Endothelial cell (in vitro differentiated cells): ENCODE measurements around the gene CNTD1. TPM values are rescaled to one million over a fixed set of nuclear protein-coding genes. Genes with fewer than 3 reads are reported as not detected.

Experiments used
- DNase-seq: peaks from one replicate; pipeline ENCODE4 v3.0.0; 2021; ENCODE audit warnings: low spot score
- H3K27ac Mint-ChIP-seq: one replicate; pipeline ENCODE4 v1.8.0; 2021; ENCODE audit warnings: mixed read lengths, inconsistent platforms; ENCODE audit not compliant: unreplicated experiment
- H3K27me3 Mint-ChIP-seq: one replicate; pipeline ENCODE4 v1.8.0; 2021; ENCODE audit warnings: mild to moderate bottlenecking, moderate library complexity, mixed read lengths, inconsistent platforms; ENCODE audit not compliant: unreplicated experiment
- H3K36me3 Mint-ChIP-seq: one replicate; pipeline ENCODE4 v1.8.0; 2021; ENCODE audit warnings: mild to moderate bottlenecking, low read depth, mixed read lengths, inconsistent platforms; ENCODE audit not compliant: unreplicated experiment
- H3K4me1 Mint-ChIP-seq: one replicate; pipeline ENCODE4 v1.8.0; 2021; ENCODE audit warnings: mild to moderate bottlenecking, mixed read lengths, inconsistent platforms; ENCODE audit not compliant: unreplicated experiment
- H3K4me3 Mint-ChIP-seq: one replicate; pipeline ENCODE4 v1.8.0; 2021; ENCODE audit warnings: mild to moderate bottlenecking, mixed read lengths, inconsistent platforms; ENCODE audit not compliant: unreplicated experiment
- H3K9me3 Mint-ChIP-seq: one replicate; pipeline ENCODE4 v1.8.0; 2021; ENCODE audit warnings: mixed read lengths, inconsistent platforms; ENCODE audit not compliant: unreplicated experiment
- CTCF ChIP-seq: fragments of 200-600 bp; sonication (generic); IDR thresholded peaks from one replicate; pipeline ENCODE4 v1.5.0; 2021; ENCODE audit warnings: antibody characterized with exemption; ENCODE audit not compliant: unreplicated experiment
- total RNA-seq: library from RNA; stranded (reverse); fragmentation: NEBNext Ultra II Directional; extraction: Animal tissue kit (Norgen Biotek cat#: 25700); gene quantifications from one replicate; pipeline ENCODE4 v1.2.1, GENCODE V29; 2021; ENCODE audit not compliant: unreplicated experiment

The CNTD1 gene
- total RNA-seq, 1 donor from 2014 or later: 0.59 TPM

DNA sequence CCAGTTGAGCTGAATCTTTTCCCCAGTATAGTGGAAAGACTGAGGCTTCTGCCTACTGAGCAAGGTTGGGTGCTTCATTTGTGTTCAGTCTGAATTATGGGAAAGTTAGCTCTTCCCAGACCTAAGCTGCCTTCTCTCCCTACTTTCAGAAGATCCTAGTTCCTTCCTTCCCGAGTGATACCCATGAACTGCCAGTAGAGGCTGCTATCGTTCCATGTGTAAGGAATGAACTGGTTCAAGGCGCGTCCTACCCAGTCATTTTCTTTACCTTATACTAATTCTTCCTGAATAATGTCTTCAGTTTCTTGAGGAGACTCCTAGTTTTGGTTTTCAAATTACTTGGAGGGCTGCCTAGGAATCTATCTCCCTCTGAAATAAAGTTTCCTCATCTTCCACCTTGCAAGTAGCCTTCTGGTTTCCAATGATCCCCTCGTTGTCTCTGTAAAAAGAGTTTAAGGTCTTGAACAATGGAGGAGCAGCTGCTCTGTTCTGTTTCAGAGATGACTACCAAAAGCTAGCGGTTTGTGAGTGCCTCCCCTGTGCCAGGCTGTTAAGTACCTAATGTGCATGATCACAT, 44.8 kb downstream of the CNTD1 start:
- H3K4me1 Mint-ChIP-seq: no peaks in the 10 kb centered on the region
- H3K36me3 Mint-ChIP-seq: peaks cover 42% of the 10 kb centered on the region
- peak overlapping the region; percentile 21 for H3K4me3 Mint-ChIP-seq
- peak; percentile 48 for DNase-seq
- no peak overlapping the region for H3K27ac Mint-ChIP-seq
- no peaks in the 10 kb centered on the region for H3K9me3 Mint-ChIP-seq
- no peaks in the 10 kb centered on the region for H3K27me3 Mint-ChIP-seq
- peak; percentile 57 for TF ChIP-seq CTCF

DNA sequence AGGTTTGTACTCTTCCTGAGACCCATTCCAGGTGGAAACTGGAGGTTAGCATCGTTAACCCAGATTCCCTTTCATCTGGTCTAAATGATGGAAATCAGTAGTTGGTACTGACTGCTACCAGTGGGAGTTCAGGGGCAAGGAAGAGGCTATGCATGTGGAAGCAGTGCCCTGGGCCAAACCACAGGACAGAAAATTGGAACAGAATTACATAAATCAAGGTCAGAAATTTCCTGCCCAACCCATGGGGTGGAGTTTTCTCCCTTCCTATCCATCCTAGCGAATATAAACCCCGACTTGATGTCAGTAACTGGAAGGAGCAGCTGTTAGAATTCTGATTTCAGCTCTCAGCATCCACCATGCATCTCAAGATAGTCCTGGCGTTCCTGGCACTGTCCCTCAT, 45.6 kb downstream of the CNTD1 start, which contains the start of gene AOC2:
Gene AOC2, plus strand, starts transcription at position 310 of the 400 bp plus-strand sequence. Its CDS starts 47 bp downstream, at position 357.
- TF ChIP-seq CTCF: no peak
- H3K36me3 Mint-ChIP-seq: peaks cover 33% of the 10 kb centered on the region
- no peak for DNase-seq
- no peaks in the 10 kb centered on the region for H3K4me1 Mint-ChIP-seq
- H3K9me3 Mint-ChIP-seq: no peaks in the 10 kb centered on the region
- H3K27ac Mint-ChIP-seq: no peak within 1 kb of the TSS
- H3K27me3 Mint-ChIP-seq: no peaks in the 10 kb centered on the region
- H3K4me3 Mint-ChIP-seq: peak within 1 kb of the TSS; percentile 21

DNA sequence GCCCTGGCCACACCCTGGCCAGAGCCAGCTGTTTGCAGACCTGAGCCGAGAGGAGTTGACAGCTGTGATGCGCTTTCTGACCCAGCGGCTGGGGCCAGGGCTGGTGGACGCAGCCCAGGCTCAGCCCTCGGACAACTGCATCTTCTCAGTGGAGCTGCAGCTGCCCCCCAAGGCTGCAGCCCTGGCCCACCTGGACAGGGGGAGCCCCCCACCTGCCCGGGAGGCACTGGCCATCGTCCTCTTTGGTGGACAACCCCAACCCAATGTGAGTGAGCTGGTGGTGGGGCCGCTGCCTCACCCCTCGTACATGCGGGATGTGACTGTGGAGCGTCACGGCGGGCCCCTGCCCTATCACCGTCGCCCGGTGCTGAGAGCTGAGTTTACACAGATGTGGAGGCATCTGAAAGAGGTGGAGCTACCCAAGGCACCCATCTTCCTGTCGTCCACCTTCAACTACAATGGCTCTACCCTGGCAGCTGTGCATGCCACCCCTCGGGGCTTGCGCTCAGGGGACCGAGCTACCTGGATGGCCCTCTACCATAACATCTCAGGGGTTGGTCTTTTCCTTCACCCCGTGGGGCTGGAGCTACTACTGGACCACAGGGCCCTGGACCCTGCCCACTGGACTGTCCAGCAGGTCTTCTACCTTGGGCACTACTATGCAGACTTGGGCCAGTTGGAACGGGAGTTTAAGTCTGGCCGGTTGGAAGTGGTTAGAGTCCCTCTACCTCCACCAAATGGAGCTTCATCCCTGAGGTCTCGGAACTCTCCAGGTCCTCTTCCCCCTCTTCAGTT, 46.3 kb downstream of the CNTD1 start:
- DNase-seq: no peak
- H3K27ac Mint-ChIP-seq: no peak overlapping the region
- peaks cover 30% of the 10 kb centered on the region for H3K36me3 Mint-ChIP-seq
- TF ChIP-seq CTCF: no peak
- no peaks in the 10 kb centered on the region for H3K4me1 Mint-ChIP-seq
- no peaks in the 10 kb centered on the region for H3K9me3 Mint-ChIP-seq
- H3K27me3 Mint-ChIP-seq: peaks cover under 1% of the 10 kb centered on the region
- no peak overlapping the region for H3K4me3 Mint-ChIP-seq

- no peak for TF ChIP-seq CTCF
- no peak for DNase-seq
- no peak overlapping the region for H3K4me3 Mint-ChIP-seq
- no peak overlapping the region for H3K27ac Mint-ChIP-seq
- H3K4me1 Mint-ChIP-seq: peaks cover 3% of the 10 kb centered on the region
- H3K36me3 Mint-ChIP-seq: peaks cover 30% of the 10 kb centered on the region
- H3K27me3 Mint-ChIP-seq: peaks cover 4% of the 10 kb centered on the region
- no peaks in the 10 kb centered on the region for H3K9me3 Mint-ChIP-seq
Measured at GRCh38 chr17:42845556-42845917, 46.9 kb downstream of the CNTD1 start.
